Muscle of back (tissue), 11 donors: ENCODE data around the gene SEMA3D. TPM values are rescaled to one million over a fixed set of nuclear protein-coding genes. Genes with fewer than 3 reads are reported as not detected.

ENCODE experiments used
- DNase-seq, 3 donors: peaks; one replicate each; pipeline versions ENCODE4 v3.0.0 to v3.0.0-alpha.2; 2013
- polyA plus RNA-seq, 10 donors: library from polyadenylated mRNA; unstranded; fragments of 120-200 nt; gene quantifications; one replicate each; pipeline ENCODE4 v1.2.1, GENCODE V29; 2013; ENCODE audit not compliant: insufficient read length in 10 of 10

Gene SEMA3D
- polyA plus RNA-seq, 10 donors: 8.5 to 55.5 (median 12.4) TPM

DNA sequence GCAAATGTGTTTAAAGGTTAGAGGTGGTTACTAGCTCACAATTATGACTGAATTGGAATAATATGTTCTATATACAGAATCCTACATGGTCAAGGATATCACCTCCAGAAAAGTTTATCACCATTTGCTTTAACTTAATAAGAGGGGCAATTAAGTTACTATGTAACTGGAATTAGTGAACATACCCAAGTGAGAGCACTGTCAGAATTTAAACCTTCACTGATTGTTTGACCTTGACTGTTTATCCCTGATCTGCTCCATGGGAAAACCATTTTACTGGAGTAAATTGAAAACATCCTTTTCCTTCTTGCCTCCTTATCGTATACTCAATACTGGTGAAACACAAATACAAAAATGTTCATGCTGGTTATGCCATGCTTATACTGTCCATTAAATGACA, 107.4 kb downstream of the SEMA3D start:
- DNase-seq: no peak

DNA sequence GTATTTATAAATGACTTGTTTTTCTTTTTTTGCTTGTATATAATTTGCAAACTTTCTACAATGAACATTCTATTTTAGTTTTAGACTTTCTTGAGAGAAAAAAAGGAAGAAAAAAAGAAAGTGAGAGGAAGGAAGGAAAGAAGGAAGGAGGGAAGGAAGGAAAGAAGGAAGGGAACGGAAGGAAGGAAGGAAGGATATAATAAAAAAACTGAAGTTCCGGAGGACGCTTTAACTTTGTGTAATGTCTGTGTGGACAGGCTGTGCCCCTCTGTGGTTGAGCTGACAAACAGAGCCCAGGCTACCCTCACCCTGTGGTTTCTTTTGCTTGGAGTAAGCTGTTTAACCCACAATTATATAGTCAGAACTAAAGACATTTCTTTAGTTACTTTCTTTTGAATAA, 108.7 kb downstream of the SEMA3D start:
- no peak for DNase-seq

DNA sequence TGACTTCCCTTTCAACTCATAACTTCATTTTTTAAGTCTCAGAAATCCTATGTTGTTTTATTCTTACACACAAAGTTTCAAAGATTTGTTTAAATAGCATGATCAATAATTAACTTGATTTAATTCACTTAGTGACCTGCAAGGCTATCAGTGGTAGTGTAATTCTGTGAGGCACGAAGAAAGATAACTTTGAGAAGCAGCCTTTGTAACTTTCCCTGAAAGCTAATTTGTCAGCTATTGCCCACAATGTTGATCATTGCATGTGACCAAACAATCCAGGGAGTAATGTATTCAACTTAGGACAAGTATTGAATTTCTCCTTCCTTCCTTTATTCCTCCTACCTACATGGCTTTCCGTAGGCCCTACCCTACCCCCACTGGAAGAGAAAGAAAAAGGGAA, 111.0 kb downstream of the SEMA3D start:
- no peak for DNase-seq

DNA sequence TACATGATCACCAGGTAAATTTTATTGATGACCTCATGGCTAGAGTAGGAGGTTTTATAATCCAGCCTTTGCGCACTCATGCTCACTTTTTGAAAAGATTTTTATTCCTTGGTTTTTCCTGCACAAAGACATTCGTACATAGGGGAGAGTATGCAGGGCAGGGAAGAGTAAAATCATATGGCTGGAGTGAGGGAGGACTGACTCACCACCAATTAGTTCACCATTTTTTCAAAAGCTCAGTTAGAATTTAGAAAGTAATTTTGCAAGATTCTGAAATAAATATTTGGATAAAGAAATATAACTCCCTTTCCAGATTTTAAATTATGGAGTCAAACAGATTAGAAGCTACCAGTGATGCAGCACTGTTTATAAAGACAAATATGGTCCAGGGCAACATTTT, 111.9 kb downstream of the SEMA3D start:
- DNase-seq: no peak

DNA sequence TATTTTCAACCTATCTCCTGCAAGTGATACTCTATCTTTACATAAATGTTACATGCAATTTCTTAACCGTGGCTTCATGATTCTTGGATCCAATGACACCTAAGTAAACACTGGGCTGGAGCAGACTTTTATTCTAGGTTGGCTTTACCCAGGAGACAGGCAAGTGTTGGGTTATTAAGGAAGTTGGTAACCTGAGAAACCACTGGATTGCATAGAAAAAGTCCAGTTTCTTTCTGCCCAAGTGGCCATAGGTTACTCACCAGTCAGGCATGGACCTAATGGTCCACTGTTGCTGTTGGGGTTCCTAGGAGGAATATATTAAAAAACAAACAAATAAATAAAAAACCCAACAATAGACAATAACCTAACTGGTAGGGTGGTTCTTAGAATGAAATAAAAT, 112.8 kb downstream of the SEMA3D start:
- no peak for DNase-seq

DNA sequence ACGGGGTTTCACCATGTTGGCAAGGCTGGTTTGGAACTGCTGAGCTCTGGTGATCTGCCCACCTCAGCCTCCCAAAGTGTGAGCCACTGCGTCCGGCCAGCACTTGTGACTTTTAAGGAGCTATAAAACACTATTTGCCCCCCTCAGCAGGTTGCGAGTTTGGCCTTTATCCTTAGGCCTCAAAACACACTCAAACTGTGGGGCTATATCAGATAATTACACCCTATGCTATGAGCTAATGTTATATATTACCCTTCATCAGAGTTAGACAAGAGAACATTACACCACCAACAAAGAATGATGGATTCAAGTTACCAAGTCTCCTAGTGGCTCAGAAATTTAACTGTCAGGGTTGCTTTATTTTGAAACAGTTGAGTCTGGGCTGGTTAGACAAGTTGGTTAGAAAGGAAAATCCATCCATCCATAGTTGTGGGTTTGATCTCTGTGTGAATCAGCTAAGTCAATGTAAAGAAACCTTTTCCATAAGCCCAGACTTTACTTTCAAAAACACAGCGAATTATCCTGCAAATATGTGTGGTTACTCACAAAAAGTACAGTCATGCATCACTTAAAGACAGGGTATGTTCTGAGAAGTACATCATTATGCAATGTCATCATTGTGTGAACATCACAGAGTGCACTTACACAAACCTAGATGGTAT, 115.8 kb downstream of the SEMA3D start:
- DNase-seq: peak in 1 of 3 donors; percentile 86

DNA sequence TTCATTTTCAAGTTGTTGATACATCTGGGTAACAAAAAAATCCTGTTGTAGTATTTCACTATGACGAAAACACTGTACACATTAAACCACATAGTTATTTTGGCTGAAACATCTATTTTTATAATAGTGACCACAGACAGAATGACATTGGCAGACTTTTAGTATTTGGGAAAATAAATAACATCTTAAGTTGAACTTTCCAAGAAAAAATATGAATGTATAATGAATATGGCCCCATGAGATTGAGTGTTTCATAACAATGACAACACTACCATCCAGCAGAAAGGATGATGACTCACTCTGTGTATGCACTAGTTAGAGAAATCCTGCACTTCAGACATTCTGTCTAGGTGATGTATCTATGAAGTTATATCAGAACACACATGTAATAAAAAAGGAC, 118.1 kb downstream of the SEMA3D start:
- DNase-seq: peak; percentile 48 to 73 (median 72)

DNA sequence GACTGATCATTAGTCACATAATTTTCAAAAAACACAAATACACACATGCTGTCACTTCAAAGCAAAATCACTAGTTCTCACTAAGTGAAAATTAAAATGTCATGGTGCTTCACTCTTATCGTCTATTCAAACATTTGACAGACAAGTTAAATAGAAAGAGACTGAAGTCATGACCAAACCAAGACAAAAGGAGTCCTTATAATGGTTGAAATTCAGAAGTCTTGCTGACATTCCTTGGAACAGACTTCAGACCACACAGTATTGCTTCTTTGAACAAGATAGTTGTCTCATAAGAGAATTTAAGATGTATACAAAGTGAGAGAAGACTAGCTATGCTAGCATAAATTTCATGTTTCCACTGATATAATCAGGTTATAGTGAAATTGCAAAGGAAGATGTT, 119.5 kb downstream of the SEMA3D start:
- DNase-seq: no peak

DNA sequence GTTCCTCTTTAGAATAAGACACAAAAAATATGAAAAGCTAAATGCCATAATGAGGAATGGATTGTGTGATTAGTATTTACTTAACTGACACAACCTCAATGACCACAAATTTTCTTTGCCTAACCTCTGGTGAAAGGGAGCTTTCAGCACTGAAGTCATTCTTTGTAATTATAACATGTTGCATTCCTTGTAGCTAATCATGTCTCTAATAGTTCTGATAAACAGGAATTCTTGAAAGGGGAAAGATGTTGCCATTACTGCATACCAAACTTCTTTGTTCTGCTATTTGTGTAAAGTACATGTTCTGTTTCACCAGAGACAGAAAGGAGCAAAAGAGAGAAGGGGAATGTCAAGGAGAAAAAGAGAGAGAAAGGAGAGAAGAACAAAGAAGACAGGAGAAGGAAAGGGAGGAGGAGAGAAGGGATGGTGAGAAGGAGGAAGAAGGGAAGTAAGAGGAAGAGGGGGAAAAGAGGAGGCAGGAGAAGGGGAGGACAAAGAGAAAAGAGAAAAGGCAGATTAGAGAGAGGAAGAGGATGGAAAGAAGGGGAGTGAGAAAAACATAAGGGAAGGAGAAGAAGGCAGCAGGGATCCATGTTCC, 120.9 kb downstream of the SEMA3D start:
- no peak for DNase-seq

DNA sequence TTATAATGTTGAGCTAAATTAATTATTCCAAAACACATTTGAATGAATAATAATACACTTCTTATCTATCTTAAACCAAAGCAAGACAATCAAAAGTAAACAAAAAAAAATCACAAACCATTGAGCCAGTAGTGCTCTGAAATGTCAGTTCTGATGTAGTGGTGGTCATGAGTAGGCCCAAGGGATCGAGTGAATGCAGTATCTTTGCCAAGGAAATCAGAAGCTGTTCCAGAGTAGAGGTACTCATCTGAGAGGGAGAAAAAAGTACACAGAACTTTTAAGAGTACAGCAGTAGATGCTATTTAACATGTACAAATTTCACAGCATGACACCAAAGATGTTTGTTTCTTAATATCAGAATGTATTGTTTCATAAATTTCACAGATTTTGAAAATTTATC, 121.5 kb downstream of the SEMA3D start:
- peak; percentile 38 to 71 (median 50) for DNase-seq

DNA sequence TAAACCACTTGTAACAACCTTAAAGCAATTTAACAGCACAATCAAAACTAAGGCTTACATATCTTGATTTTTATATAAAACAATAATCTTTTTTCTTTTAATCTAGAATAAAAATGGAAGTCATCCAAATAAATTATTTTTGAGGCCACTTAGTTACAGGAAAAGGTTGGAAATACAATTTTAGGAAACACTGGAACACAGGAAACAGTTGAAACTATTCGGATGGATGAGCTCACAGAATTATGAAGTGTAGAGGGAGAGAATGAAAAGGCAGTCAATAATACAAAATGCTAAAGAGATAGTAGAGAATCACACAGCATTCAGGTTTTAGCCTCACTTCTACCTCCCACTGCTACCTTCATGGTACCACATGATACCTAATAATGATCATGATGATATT, 124.2 kb downstream of the SEMA3D start:
- no peak for DNase-seq

DNA sequence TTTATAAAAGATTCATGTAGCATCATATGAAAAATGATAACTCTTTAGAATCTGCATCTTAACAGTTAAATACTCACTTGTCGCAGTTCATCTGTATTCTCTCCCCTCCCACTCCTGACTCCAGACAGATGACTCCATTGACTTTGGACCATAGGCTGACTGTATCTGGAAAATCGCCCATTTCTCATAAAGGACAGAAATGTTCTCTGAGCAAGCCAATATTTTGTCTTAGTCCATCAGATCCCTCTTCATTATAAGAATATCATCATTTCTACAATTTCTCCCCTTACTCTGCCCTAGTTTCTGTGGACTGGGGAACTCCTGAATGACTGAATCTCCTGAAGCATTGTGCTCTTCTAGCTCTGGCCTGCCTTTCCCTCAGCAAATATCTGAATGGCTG, 125.4 kb downstream of the SEMA3D start:
- DNase-seq: peak; percentile 46 to 80 (median 61)

DNA sequence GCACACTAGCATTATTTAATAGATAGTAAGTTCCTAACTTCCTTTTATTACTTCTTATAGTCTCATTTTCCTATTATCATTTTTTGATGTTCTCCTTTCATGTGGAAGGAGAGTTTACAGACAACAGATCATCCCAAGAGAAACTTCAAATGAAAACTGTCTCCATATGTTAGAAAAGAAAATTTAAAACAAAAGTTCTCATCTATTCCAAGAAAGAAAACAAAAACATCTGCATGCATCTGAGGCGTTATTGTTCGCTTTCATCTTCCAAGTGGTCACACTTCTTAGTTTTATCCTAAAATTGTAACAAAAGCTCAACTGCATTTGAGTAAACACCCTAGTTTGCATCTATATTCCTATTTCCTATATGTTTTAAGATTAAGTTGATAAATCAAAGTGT, 126.2 kb downstream of the SEMA3D start:
- peak in 1 of 3 donors; percentile 39 for DNase-seq

DNA sequence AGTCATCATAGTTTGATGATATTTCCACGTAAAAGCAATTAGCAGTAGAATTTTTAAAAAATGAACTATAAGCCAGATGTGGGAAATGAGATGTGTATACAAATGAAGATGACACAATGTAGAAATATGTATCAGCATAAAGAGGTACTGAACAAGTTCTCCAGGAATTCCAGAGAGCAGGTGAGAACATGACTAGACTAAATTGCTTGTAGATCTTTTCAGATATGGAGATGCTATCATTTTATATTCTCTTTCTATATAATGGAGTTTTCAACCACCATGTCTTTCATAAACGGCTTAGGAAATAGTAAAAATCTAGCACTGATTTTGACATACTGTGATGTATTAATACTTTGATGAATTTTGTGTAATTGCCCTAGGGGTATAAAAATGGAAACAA, 130.9 kb downstream of the SEMA3D start:
- no peak for DNase-seq

DNA sequence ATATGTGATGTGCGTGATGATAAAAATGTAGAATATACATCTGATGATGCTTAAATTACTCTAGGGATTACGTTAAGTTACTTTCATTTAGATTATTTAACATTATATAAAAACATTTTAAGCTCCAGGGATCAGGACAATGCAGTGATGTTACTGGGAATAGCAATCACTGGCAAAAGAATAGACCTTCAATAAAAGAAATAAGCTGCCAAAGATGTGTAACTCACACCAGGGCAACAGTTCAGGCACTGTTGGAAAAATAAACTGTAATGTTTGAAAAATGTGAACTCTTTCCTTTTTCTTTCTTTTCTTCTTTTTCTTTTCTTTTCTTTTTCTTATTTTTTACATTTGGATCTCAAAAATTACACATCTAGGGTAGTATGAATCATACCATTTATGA, 131.7 kb downstream of the SEMA3D start:
- DNase-seq: peak in 1 of 3 donors; percentile 42

DNA sequence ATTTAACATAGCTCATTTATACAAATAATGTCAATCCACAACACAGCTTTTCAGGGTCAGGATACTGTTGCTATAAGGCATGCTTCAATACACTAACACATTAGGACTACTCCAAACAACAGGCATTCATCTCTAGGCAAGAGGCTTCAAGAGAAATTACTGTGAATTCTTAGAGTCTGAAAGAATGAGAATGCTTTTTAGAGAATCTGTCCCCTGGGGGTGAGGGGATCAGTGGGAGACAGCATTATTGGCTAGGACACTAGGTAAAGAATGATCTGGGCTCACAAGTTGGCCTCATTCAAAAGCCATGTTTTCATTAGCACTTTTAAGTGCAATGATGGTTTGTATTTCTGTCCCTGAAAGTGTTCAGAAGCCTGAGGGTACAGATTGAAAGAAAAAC, 132.6 kb downstream of the SEMA3D start:
- DNase-seq: no peak

DNA sequence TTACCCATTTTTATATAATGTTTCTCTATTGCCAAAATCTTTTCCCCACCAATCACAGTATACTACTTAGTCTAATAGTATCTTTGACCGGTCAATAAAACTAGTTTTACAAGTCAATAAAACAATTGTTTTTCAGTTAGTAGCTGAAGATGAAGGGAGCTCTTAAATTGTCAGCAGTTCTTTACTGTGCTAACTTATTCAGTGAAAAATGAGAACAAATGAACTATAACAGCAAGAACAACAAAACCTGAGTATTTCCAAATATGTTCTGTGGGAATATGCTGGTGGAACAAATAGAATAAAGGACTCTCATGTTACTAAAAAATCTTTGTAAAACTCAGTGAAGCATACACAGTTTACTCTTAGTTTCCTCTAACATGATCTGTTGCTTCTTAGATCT, 134.0 kb downstream of the SEMA3D start:
- DNase-seq: no peak

DNA sequence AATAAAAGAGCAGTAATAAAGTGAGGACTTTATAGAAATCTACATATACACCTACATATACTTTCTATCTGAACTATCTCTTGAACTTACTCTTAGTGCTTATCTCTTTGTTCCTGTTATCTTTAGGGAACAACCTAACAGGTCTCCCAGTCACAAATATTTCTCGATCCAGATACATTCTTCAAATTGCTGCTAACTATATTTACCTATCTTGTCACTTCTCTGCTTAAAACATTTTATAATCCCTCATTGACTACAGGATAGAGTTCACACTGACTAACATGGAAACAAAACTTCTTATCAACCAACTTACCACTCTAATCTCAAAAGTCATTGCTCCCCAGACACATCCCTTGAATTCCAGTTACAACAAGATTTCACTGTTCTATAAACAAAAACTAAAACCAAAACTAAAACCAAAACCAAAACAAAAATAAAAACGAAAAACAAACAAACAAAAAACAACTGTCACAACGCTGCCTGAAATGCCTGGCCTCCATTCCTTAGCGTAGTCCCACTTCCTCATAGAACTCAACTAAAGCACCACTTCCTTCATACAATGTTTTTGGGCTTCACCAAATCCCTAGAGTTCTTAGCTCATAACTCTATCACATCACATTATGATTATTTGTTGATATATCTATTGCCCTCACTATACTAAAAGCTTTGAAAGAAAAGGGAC, 134.7 kb downstream of the SEMA3D start:
- DNase-seq: no peak

DNA sequence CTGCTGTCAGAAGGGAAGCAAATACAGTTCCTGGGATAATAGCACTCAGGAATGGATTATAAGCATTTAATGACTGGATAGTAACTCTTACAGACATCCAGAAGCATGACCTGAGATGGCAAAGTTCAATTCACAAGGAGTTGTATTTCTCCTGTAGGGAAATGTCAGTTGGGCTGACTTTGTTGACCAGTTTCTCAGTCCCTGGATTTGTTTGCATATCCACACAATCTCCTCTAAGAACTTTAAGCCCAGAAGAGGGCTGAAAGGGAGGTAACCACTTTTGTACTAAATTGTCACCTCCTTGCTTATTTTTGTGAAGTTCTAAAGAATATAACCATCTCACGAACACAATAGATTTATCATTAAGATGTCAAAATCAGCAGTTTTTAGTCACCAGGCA, 140.3 kb downstream of the SEMA3D start:
- no peak for DNase-seq

DNA sequence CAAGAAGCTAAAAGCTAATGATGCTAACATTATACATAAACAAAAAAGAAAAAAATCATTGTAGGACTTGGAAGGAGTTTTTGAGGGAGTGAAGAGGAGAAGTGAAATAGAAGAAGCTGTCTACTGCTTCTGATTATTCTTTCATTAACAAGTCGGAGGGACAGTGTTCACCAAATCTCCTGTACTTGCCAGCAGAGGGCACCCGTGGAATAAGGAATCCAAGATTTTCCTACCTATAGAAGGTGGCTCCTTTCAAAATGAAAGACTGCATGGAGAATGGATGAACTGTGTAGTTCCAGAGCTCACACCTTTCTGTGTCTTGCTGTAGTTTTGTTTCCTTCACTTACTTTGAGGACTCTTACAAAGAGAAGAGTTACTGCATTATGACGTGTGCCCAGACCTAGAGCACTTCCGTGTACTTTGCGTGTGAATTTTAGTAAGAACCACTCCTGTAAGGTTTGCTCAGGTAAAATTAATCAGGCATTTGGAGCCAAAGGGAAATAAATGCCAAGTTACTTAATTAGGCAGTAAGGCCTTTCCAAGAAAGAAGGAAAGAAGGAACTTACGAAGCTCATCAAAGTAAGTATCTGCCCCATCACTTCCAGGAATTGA, 145.1 kb downstream of the SEMA3D start:
- peak; percentile 56 to 75 (median 59) for DNase-seq

DNA sequence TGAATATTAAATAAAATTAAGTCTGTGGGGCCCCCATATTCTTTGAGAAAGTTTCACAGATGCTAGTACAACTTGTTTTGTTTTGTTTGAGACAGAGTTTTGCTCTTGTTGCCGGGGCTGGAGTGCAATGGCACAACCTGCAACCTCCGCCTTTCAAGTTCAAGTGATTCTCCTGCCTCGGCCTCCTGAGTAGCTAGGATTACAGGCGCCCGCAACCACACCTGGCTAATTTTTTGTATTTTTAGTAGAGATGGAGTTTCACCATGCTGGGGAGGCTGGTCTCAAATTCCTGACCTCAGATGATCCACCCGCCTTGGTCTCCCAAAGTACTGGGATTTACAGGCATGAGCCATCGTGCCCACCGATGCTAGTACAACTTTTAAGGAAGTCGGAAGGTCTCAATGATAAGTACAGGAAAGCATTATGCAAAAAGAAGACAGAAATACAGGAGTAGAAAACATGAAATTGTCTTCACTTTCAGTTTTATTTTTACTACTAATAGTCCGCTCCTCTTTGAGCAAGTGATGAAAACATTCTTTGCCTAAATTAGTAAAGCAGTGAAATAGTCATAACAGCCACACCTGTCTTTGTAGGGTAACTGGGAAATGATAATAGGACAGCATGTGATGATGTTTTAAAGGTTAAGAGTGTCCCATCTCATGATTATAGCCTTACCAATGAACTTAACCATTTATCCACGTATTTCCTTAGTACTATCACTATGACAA, 147.5 kb downstream of the SEMA3D start:
- no peak for DNase-seq

DNA sequence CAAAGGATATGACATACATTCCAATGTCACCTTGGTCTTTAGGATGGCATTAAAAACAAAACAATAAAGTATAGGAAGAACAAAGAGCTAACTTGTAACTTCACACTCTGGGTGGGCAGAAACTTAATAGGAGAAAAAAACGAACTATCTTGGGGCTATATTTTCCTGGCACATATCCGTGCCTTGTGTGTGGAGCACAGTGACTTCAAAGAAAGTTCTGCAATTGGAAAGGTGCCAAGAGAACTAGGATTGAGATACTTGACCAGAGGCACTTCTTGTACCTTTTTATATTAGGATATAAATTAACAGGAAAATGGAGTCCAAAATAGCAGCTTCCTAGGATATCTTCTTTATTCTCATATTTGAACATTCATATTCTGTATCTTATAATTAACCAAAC, 148.4 kb downstream of the SEMA3D start:
- no peak for DNase-seq
